Gastrocnemius medialis (tissue), 4 donors: ENCODE data around the gene EN2. TPM values are rescaled to one million over a fixed set of nuclear protein-coding genes. Genes with fewer than 3 reads are reported as not detected.

Experiments used
- ATAC-seq, 2 donors: fragments of 150-250 bp; one replicate each; pipeline ENCODE4 v1.9.1; 2016
- DNase-seq, 2 donors: peaks; one replicate each; pipeline ENCODE4 v3.0.0-alpha.2; 2019
- H3K27ac ChIP-seq, 4 donors: fragments of 200-600 bp; sonication (generic); 1 replicate in 1 of 4; 2 replicates in 3 of 4; pipeline ENCODE4 v1.5.1; 2016 to 2018; ENCODE audit warnings: mild to moderate bottlenecking in 2 of 4, moderate library complexity in 1 of 4
- H3K27me3 ChIP-seq, 3 donors: fragments of 200-600 bp; sonication (generic) in 2 of 3; 1 replicate in 1 of 3; 2 replicates in 2 of 3; pipeline versions ENCODE4 v1.5.1 to v1.6.0; 2016 to 2019; ENCODE audit warnings: mild to moderate bottlenecking in 1 of 3, moderate library complexity in 1 of 3
- H3K36me3 ChIP-seq, 2 donors: fragments of 200-600 bp; sonication (generic) in 1 of 2; one replicate each; pipeline ENCODE4 v1.5.1; 2017 to 2018
- H3K4me1 ChIP-seq, 2 donors: fragments of 200-600 bp; sonication (generic) in 1 of 2; one replicate each; pipeline ENCODE4 v1.5.1; 2016 to 2017; ENCODE audit warnings: mild to moderate bottlenecking in 2 of 2
- H3K4me3 ChIP-seq, 4 donors: fragments of 200-600 bp; sonication (generic) in 3 of 4; 1 replicate in 1 of 4; 2 replicates in 3 of 4; pipeline ENCODE4 v1.5.1; 2016 to 2019; ENCODE audit warnings: mild to moderate bottlenecking in 2 of 4
- H3K9me3 ChIP-seq, 3 donors: fragments of 200-600 bp; sonication (generic) in 2 of 3; 1 replicate in 1 of 3; 2 replicates in 2 of 3; pipeline ENCODE4 v1.5.1; 2016 to 2019
- CTCF ChIP-seq, 5 experiments: fragments of 450-650 bp in 3 of 5; fragments of 200-600 bp in 2 of 5; sonication (generic) in 2 of 5; IDR thresholded peaks in 4 of 5; conservative IDR thresholded peaks in 1 of 5; 1 replicate in 4 of 5; 2 replicates in 1 of 5; pipeline ENCODE4 v1.5.1; 2016 to 2019; ENCODE audit warnings: antibody characterized with exemption in 5 of 5, mild to moderate bottlenecking in 3 of 5, moderate library complexity in 3 of 5
- POLR2A ChIP-seq, 2 donors: fragments of 450-650 bp; IDR thresholded peaks; one replicate each; pipeline ENCODE4 v1.6.1; 2017; ENCODE audit warnings: antibody characterized with exemption in 2 of 2, mild to moderate bottlenecking in 2 of 2, moderate library complexity in 2 of 2
- in situ Hi-C, 4 donors: fragments of 200-750 bp; cut with MboI; loops; one replicate each; pipeline versions ENCODE4 v1.15.0 to v1.8.0; 2017; ENCODE audit warnings: low sequenced_read_pairs in 4 of 4
- intact Hi-C: fragments of 100-400 bp; cut with DNase I; formaldehyde crosslinking; loops from one replicate; pipeline ENCODE4 v1.15.1; 2023; ENCODE audit warnings: low total_unique reads
- total RNA-seq, 4 donors: library from RNA; depleted of rRNA; stranded (reverse); fragments of >200 nt; gene quantifications; one replicate each; pipeline versions ENCODE4 v1.1.0 to v1.2.3, GENCODE V29; 2016

EN2 gene
- total RNA-seq, 4 donors from 2014 or later, result 0.31 to 1.2 (median 0.65) TPM

GRCh38 chr7:155425887-155426286 lies 32.0 kb upstream of the EN2 start:
- DNase-seq (no peak), ATAC-seq (no peak)
- Histone ChIP-seq H3K27ac (no peak overlapping the region), H3K27me3 (peaks cover 10 to 14% (median 12%) of the 10 kb centered on the region in 3 donors), H3K4me3 (no peak overlapping the region), H3K36me3 (no peaks in the 10 kb centered on the region), H3K4me1 (no peaks in the 10 kb centered on the region), H3K9me3 (no peaks in the 10 kb centered on the region)
- TF ChIP-seq POLR2A (IDR thresholded peaks at IDR 0.05) (no peak), CTCF (IDR thresholded peaks at IDR 0.05 in 4 of 5, conservative IDR thresholded peaks at IDR 0.05 in 1 of 5) (no peak)
- intact Hi-C loops, result no loop called here
- in situ Hi-C loops, result no loop called here

GRCh38 chr7:155426543-155427410 lies 31.2 kb upstream of the EN2 start:
- H3K27me3 ChIP-seq, result peaks cover 10 to 14% (median 14%) of the 10 kb centered on the region in 3 donors

GRCh38 chr7:155427411-155428038 lies 30.4 kb upstream of the EN2 start:
- no peaks in the 10 kb centered on the region for H3K4me1 ChIP-seq
- no peaks in the 10 kb centered on the region for H3K36me3 ChIP-seq
- H3K27ac ChIP-seq, result no peak overlapping the region
- peaks cover 10 to 17% (median 14%) of the 10 kb centered on the region in 3 donors for H3K27me3 ChIP-seq
- H3K9me3 ChIP-seq, result no peaks in the 10 kb centered on the region
- DNase-seq (no peak), ATAC-seq (no peak)
- TF ChIP-seq CTCF (IDR thresholded peaks at IDR 0.05 in 4 of 5, conservative IDR thresholded peaks at IDR 0.05 in 1 of 5) (no peak), POLR2A (IDR thresholded peaks at IDR 0.05) (no peak)
- in situ Hi-C loops, result no loop called here
- intact Hi-C loops, result no loop called here
- H3K4me3 ChIP-seq, result no peak overlapping the region

More at GRCh38 chr7:155426543-155427410, 31.2 kb upstream of the EN2 start:
- no peak for DNase-seq
- Histone ChIP-seq H3K4me3 (no peak overlapping the region), H3K4me1 (no peaks in the 10 kb centered on the region), H3K36me3 (no peaks in the 10 kb centered on the region), H3K9me3 (no peaks in the 10 kb centered on the region), H3K27ac (no peak overlapping the region)
- TF ChIP-seq CTCF (IDR thresholded peaks at IDR 0.05 in 4 of 5, conservative IDR thresholded peaks at IDR 0.05 in 1 of 5) (no peak), POLR2A (IDR thresholded peaks at IDR 0.05) (no peak)
- ATAC-seq, result no peak
- in situ Hi-C loops (no loop called here), intact Hi-C loops (no loop called here)

GRCh38 chr7:155428171-155428834 lies 29.6 kb upstream of the EN2 start:
- ATAC-seq (no peak), DNase-seq (no peak)
- intact Hi-C loops, result no loop called here
- no peaks in the 10 kb centered on the region for H3K9me3 ChIP-seq
- H3K36me3 ChIP-seq, result no peaks in the 10 kb centered on the region
- TF ChIP-seq POLR2A (IDR thresholded peaks at IDR 0.05) (no peak), CTCF (IDR thresholded peaks at IDR 0.05 in 4 of 5, conservative IDR thresholded peaks at IDR 0.05 in 1 of 5) (no peak)
- no peaks in the 10 kb centered on the region for H3K4me1 ChIP-seq
- in situ Hi-C loops, result no loop called here
- H3K27ac ChIP-seq, result no peak overlapping the region
- H3K4me3 ChIP-seq, result no peak overlapping the region
- peaks cover 10 to 17% (median 16%) of the 10 kb centered on the region in 3 donors for H3K27me3 ChIP-seq
